ENCODE data around the gene PUSL1.
A peak's percentile ranks its signal among the peaks of the same experiment; 100 is the strongest.

PUSL1 gene

DNA sequence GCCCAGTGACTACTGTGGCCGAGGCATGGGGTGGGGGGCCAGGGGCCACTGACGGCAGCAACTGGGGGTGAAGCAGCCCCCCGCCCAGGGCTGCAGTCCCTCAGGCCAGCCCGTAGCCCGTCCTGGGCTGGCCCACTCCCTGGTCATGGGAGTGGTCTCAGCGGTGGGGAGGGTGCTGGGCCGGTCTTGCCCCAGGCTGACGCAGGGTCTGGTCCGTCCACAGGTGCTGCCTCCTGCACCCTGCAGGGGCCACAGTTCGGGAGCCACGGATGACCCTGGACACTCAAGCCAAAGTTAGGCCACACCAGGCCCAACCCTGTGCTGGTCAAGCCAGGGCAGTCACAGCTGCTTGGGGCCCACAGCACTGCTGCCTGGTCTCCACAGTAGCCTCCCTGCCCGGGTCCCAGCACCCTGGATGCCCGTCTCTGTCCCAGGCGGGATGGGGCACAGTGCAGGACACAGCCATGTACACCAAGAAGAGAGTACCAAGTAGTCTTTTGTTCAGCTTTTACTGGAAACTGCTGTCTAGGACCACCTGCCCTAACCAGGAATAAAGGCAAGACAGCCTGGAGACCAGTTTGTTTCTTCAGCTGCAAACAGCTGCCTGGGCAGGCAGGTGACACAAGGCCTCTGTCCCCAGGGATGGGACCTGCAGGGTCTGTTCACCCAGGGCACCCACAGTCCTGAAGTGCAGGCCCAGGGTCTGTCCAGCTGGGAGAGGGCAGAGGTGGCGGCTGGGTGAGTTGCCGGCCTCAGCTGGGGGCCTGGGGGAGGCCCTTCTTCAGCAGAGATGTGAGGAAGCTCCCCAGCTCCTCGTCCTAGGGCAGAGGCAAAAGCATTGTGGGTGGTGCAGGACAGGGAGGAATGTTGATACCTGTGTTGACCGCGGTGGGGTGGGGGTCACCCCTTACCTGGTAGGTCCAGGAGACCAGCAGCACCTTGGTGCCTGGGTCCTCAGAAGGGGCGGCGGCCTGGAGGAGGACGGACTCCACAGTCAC lies 3.0 kb downstream of the PUSL1 start:
- Histone ChIP-seq H3K4me1 (ENCODE audit: control insufficient read depth, insufficient read depth, low read depth, low read length) (peaks cover 27% of the 10 kb centered on the region), H3K27me3 (ENCODE audit: control insufficient read depth in 1 of 2, insufficient read depth in 1 of 2, low read length in 2 of 2) (no peaks in the 10 kb centered on the region), H2AFZ (ENCODE audit: low read depth, low read length) (no peak overlapping the region), H2BK12ac (ENCODE audit: low read length in 2 of 2) (peak overlapping the region in 1 of 2 experiments; percentile 47), H2BK5ac (ENCODE audit: low read depth, low read length, poor library complexity, severe bottlenecking) (no peak overlapping the region), H3K23ac (ENCODE audit: low read length in 2 of 2) (no peak overlapping the region), H3K18ac (ENCODE audit: low read depth in 1 of 2, low read length in 2 of 2) (no peak overlapping the region), H2BK120ac (ENCODE audit: low read depth, low read length) (no peak overlapping the region), H3K4me3 (ENCODE audit: insufficient read depth in 1 of 2, low read depth in 1 of 2, low read length in 2 of 2) (peak overlapping the region in 1 of 2 experiments; percentile 1), H3K36me3 (ENCODE audit: control insufficient read depth in 1 of 2, insufficient read depth in 2 of 2, low read depth in 1 of 2, low read length in 2 of 2) (peaks cover 53 to 74% of the 10 kb centered on the region in 2 experiments), H3K14ac (ENCODE audit: low read length in 2 of 2) (no peak overlapping the region), H3K9me3 (ENCODE audit: control insufficient read depth, low read length) (no peaks in the 10 kb centered on the region), H3K9ac (ENCODE audit: low read length) (no peak overlapping the region), H3K4ac (ENCODE audit: low read depth in 1 of 2, low read length in 2 of 2) (no peak overlapping the region), H4K8ac (ENCODE audit: low read length) (no peak overlapping the region), H4K91ac (ENCODE audit: low read length) (no peak overlapping the region), H2BK15ac (ENCODE audit: low read depth, poor library complexity, severe bottlenecking) (no peak overlapping the region), H3K79me1 (replicated peaks; ENCODE audit: low read length, poor library complexity, severe bottlenecking) (peaks cover 34% of the 10 kb centered on the region), H3K27ac (ENCODE audit: low read length, poor library complexity, severe bottlenecking) (no peak overlapping the region), H3K4me2 (ENCODE audit: low read length, poor library complexity, severe bottlenecking) (no peak overlapping the region), H2AK5ac (ENCODE audit: low read length, severe bottlenecking) (no peak overlapping the region)
- no peak for DNase-seq
- 94% methylated on average over 22 of the region's 22 CpGs for WGBS

DNA sequence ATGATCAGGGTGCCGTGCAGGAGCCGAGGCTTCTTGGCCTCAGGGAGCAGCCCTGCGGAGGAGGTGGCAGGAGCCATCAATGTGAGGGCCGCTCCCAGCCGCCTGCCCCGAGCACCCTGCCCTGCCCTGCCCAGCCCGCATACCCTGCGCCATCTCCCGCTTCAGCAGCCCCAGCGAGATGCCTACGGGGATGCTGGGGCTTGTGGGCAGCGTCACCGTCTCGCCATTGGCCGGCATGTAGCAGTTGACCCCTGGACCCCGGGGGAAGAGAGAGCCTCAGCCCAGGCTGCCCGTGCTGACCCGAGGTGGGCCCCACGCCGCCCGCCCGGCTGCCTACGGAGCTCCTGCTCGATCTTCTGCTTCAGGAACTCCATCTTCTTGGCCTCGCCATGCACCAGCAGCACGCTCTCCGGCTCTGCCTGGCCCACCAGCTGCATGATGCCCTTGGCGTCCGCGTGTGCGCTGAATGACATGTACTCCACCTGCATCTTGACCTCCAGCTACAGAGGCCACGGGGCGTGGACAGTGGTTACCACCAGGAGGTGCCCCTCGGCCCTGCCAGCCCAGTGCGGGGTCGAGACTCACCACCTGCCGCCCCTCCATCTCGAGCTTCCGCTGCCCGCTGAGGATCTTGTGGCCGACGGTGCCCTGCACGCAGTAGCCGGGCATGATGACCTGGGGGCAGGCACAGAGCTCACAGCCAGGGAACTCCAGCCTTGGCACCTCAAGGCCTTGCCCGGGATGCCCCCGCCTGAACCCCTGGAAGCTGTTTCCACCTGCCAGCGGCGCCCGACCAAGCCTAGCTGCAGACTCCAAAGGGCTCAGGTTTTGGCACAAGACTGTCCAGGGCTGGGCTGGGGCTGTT lies 4.3 kb downstream of the PUSL1 start:
- no peak overlapping the region for H2AK5ac ChIP-seq (ENCODE audit: low read length, severe bottlenecking)
- H3K23ac ChIP-seq (ENCODE audit: low read length in 2 of 2): no peak overlapping the region
- no peak overlapping the region for H3K18ac ChIP-seq (ENCODE audit: low read depth in 1 of 2, low read length in 2 of 2)
- H3K9me3 ChIP-seq (ENCODE audit: control insufficient read depth, low read length): no peaks in the 10 kb centered on the region
- no peak overlapping the region for H2BK5ac ChIP-seq (ENCODE audit: low read depth, low read length, poor library complexity, severe bottlenecking)
- WGBS: 95% methylated on average over 49 of the region's 49 CpGs
- peak overlapping the region in 1 of 2 experiments; percentile 11 for H2BK12ac ChIP-seq (ENCODE audit: low read length in 2 of 2)
- H4K91ac ChIP-seq (ENCODE audit: low read length): no peak overlapping the region
- peaks cover 37% of the 10 kb centered on the region for H3K79me1 ChIP-seq (replicated peaks; ENCODE audit: low read length, poor library complexity, severe bottlenecking)
- no peak overlapping the region for H2AFZ ChIP-seq (ENCODE audit: low read depth, low read length)
- no peak overlapping the region for H2BK15ac ChIP-seq (ENCODE audit: low read depth, poor library complexity, severe bottlenecking)
- no peak overlapping the region for H3K27ac ChIP-seq (ENCODE audit: low read length, poor library complexity, severe bottlenecking)
- DNase-seq: no peak
- no peak overlapping the region for H2BK120ac ChIP-seq (ENCODE audit: low read depth, low read length)
- H3K4me3 ChIP-seq (ENCODE audit: insufficient read depth in 1 of 2, low read depth in 1 of 2, low read length in 2 of 2): no peak overlapping the region
- no peak overlapping the region for H3K4ac ChIP-seq (ENCODE audit: low read depth in 1 of 2, low read length in 2 of 2)
- H3K4me2 ChIP-seq (ENCODE audit: low read length, poor library complexity, severe bottlenecking): no peak overlapping the region
- peaks cover 59 to 78% of the 10 kb centered on the region in 2 experiments for H3K36me3 ChIP-seq (ENCODE audit: control insufficient read depth in 1 of 2, insufficient read depth in 2 of 2, low read depth in 1 of 2, low read length in 2 of 2)
- H3K27me3 ChIP-seq (ENCODE audit: control insufficient read depth in 1 of 2, insufficient read depth in 1 of 2, low read length in 2 of 2): no peaks in the 10 kb centered on the region
- peaks cover 18% of the 10 kb centered on the region for H3K4me1 ChIP-seq (ENCODE audit: control insufficient read depth, insufficient read depth, low read depth, low read length)
- H4K8ac ChIP-seq (ENCODE audit: low read length): no peak overlapping the region
- no peak overlapping the region for H3K9ac ChIP-seq (ENCODE audit: low read length)
- H3K14ac ChIP-seq (ENCODE audit: low read length in 2 of 2): no peak overlapping the region

DNA sequence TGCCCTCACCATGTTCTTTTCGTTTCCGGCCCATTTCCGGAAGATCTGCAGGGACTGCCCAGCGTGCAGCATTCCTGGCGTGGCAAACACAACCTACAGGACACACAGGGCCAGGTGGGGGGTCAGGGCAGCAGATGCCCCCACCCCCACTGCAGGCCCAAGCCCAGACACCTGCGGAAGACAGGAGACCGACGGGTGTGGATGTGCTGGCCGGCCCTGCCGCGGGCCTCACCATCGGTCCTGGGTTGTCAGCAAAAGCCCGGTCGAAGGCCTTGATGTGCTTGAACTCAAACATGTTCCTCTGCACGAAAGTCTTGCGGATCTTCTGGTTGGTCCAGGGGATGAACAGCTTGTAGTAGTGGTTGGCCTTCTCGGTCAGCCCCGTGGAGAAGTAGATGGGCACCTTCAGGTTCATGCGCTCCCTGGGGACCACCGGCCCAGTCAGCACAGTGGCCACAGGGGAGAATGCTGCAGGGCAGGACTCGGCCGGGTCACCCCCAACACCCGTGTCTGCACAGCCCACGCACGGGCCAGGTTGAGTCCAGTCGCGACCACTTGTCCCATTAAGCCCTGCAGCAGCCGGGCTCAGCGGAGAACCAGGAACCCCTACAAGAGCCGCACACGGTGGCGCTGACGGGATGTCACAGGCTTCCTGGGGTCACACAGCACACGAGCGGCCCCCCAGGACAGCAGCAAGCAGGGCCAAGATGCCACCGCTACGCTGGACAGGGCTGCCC lies 5.3 kb downstream of the PUSL1 start:
- H3K9me3 ChIP-seq (ENCODE audit: control insufficient read depth, low read length): no peaks in the 10 kb centered on the region
- H3K18ac ChIP-seq (ENCODE audit: low read depth in 1 of 2, low read length in 2 of 2): no peak overlapping the region
- no peak overlapping the region for H2BK12ac ChIP-seq (ENCODE audit: low read length in 2 of 2)
- H2BK5ac ChIP-seq (ENCODE audit: low read depth, low read length, poor library complexity, severe bottlenecking): no peak overlapping the region
- H2AK5ac ChIP-seq (ENCODE audit: low read length, severe bottlenecking): no peak overlapping the region
- peaks cover 23% of the 10 kb centered on the region for H3K4me1 ChIP-seq (ENCODE audit: control insufficient read depth, insufficient read depth, low read depth, low read length)
- peak overlapping the region in 1 of 2 experiments; percentile 27 for H3K4me3 ChIP-seq (ENCODE audit: insufficient read depth in 1 of 2, low read depth in 1 of 2, low read length in 2 of 2)
- no peak overlapping the region for H3K4ac ChIP-seq (ENCODE audit: low read depth in 1 of 2, low read length in 2 of 2)
- no peak overlapping the region for H4K91ac ChIP-seq (ENCODE audit: low read length)
- H3K23ac ChIP-seq (ENCODE audit: low read length in 2 of 2): no peak overlapping the region
- H3K9ac ChIP-seq (ENCODE audit: low read length): no peak overlapping the region
- H2BK120ac ChIP-seq (ENCODE audit: low read depth, low read length): no peak overlapping the region
- H3K27me3 ChIP-seq (ENCODE audit: control insufficient read depth in 1 of 2, insufficient read depth in 1 of 2, low read length in 2 of 2): no peaks in the 10 kb centered on the region
- 92% methylated on average over 37 of the region's 37 CpGs for WGBS
- no peak overlapping the region for H4K8ac ChIP-seq (ENCODE audit: low read length)
- no peak overlapping the region for H2BK15ac ChIP-seq (ENCODE audit: low read depth, poor library complexity, severe bottlenecking)
- H2AFZ ChIP-seq (ENCODE audit: low read depth, low read length): no peak overlapping the region
- H3K79me1 ChIP-seq (replicated peaks; ENCODE audit: low read length, poor library complexity, severe bottlenecking): peaks cover 37% of the 10 kb centered on the region
- no peak overlapping the region for H3K27ac ChIP-seq (ENCODE audit: low read length, poor library complexity, severe bottlenecking)
- H3K36me3 ChIP-seq (ENCODE audit: control insufficient read depth in 1 of 2, insufficient read depth in 2 of 2, low read depth in 1 of 2, low read length in 2 of 2): peaks cover 60 to 78% of the 10 kb centered on the region in 2 experiments
- H3K4me2 ChIP-seq (ENCODE audit: low read length, poor library complexity, severe bottlenecking): no peak overlapping the region
- no peak overlapping the region for H3K14ac ChIP-seq (ENCODE audit: low read length in 2 of 2)
- DNase-seq: no peak

Data from mesenchymal stem cell (in vitro differentiated cells and primary cell).